Ishikawa (cell line): ENCODE results near the gene SH3PXD2A.

Source experiments
- CEBPB ChIP-seq: IDR thresholded peaks from 2 replicates; pipeline ENCODE4 v1.6.1; 2012
- CREB1 ChIP-seq: IDR thresholded peaks from 2 replicates; pipeline ENCODE4 v1.6.1; 2012; ENCODE audit warnings: low read depth
- EGR1 ChIP-seq: IDR thresholded peaks from 2 replicates; pipeline ENCODE4 v1.6.1; 2012
- EP300 ChIP-seq: IDR thresholded peaks from 2 replicates; pipeline ENCODE4 v1.6.1; 2012; ENCODE audit warnings: borderline replicate concordance
- FOXM1 ChIP-seq: IDR thresholded peaks from 2 replicates; pipeline ENCODE4 v1.6.1; 2012; ENCODE audit warnings: low read depth, borderline replicate concordance
- MAX ChIP-seq: IDR thresholded peaks from 2 replicates; pipeline ENCODE4 v1.6.1; 2012
- NFIC ChIP-seq: IDR thresholded peaks from 2 replicates; pipeline ENCODE4 v1.6.1; 2012
- RAD21 ChIP-seq: IDR thresholded peaks from 2 replicates; pipeline ENCODE4 v1.6.1; 2012; ENCODE audit warnings: low read depth
- REST ChIP-seq: IDR thresholded peaks from 2 replicates; pipeline ENCODE4 v1.6.1; 2012; ENCODE audit warnings: low read depth, mild to moderate bottlenecking
- TAF1 ChIP-seq: IDR thresholded peaks from 2 replicates; pipeline ENCODE4 v1.6.1; 2012; ENCODE audit warnings: low read depth, mild to moderate bottlenecking
- TCF12 ChIP-seq: IDR thresholded peaks from 2 replicates; pipeline ENCODE4 v1.6.1; 2012; ENCODE audit warnings: low read depth
- TEAD4 ChIP-seq: IDR thresholded peaks from 2 replicates; pipeline ENCODE4 v1.6.1; 2012
- USF1 ChIP-seq: IDR thresholded peaks from 2 replicates; pipeline ENCODE4 v1.6.1; 2012
- YY1 ChIP-seq: IDR thresholded peaks from 2 replicates; pipeline ENCODE4 v1.6.1; 2012; ENCODE audit warnings: low read depth
- ZBTB7A ChIP-seq: IDR thresholded peaks from 2 replicates; pipeline ENCODE4 v1.6.1; 2012; ENCODE audit warnings: low read depth

Gene SH3PXD2A

GRCh38 chr10:103763374-103764202, 91.8 kb downstream of the SH3PXD2A start:
- TF ChIP-seq USF1 = no peak
- TF ChIP-seq RAD21 = no peak
- no peak for TF ChIP-seq REST
- TF ChIP-seq FOXM1 = no peak
- TF ChIP-seq TCF12 = no peak
- TF ChIP-seq TAF1 = no peak
- TF ChIP-seq NFIC = no peak
- TF ChIP-seq YY1 = no peak
- no peak for TF ChIP-seq EP300
- TF ChIP-seq CREB1 = no peak
- no peak for TF ChIP-seq MAX
- no peak for TF ChIP-seq CEBPB
- no peak for TF ChIP-seq TEAD4
- TF ChIP-seq EGR1 = no peak

- TF ChIP-seq ZBTB7A (no peak), TEAD4 (no peak)
These were observed 92.5 kb downstream of the SH3PXD2A start for GRCh38 chr10:103762916-103763315.

GRCh38 chr10:103762162-103762561, 93.2 kb downstream of the SH3PXD2A start:
- TF ChIP-seq EP300 = no peak
- TF ChIP-seq TCF12 = no peak
- TF ChIP-seq ZBTB7A = no peak
- TF ChIP-seq CEBPB = no peak
- no peak for TF ChIP-seq NFIC
- no peak for TF ChIP-seq USF1
- no peak for TF ChIP-seq TEAD4
- TF ChIP-seq REST = no peak
- TF ChIP-seq TAF1 = no peak

- TF ChIP-seq EGR1 (peak; percentile 86), REST (no peak)
These were observed 94.1 kb downstream of the SH3PXD2A start for GRCh38 chr10:103761075-103761920.
